ENCODE data around the gene HINT3. TPM values are rescaled to one million over a fixed set of nuclear protein-coding genes. Genes with fewer than 3 reads are reported as not detected.

The HINT3 gene
- polyA plus RNA-seq, 1 donor from 2014 or later: 72.2 TPM

- no peak overlapping the region for H3K4me3 ChIP-seq (ENCODE audit: low read length)
- no peaks in the 10 kb centered on the region for H4K20me1 ChIP-seq (ENCODE audit: insufficient read depth)
- no peak overlapping the region for H3K4me2 ChIP-seq (ENCODE audit: low read length)
- H3K9me3 ChIP-seq (ENCODE audit: low read length): no peaks in the 10 kb centered on the region
- H3F3A ChIP-seq (ENCODE audit: insufficient read depth, low read length, poor library complexity, severe bottlenecking): no peaks in the 10 kb centered on the region
- no peak overlapping the region for H3K9ac ChIP-seq (ENCODE audit: low read length)
- no peak overlapping the region for H2AFZ ChIP-seq (ENCODE audit: low read depth, low read length)
- H3K79me2 ChIP-seq (replicated peaks; ENCODE audit: insufficient read depth, low read length): no peaks in the 10 kb centered on the region
- no peak overlapping the region for H3K27ac ChIP-seq (ENCODE audit: low read length)
- TF ChIP-seq POLR2AphosphoS5 (IDR thresholded peaks at IDR 0.05): no peak
- TF ChIP-seq MXI1 (conservative IDR thresholded peaks at IDR 0.05; ENCODE audit: poor library complexity, severe bottlenecking): no peak
- no peak for TF ChIP-seq EP300 (conservative IDR thresholded peaks at IDR 0.05; ENCODE audit: poor library complexity, severe bottlenecking)
- no peak for TF ChIP-seq SMC3 (conservative IDR thresholded peaks at IDR 0.05; ENCODE audit: poor library complexity)
- H3K9me2 ChIP-seq (ENCODE audit: insufficient read depth, low read length): no peaks in the 10 kb centered on the region
- no peaks in the 10 kb centered on the region for H3K36me3 ChIP-seq (ENCODE audit: insufficient read depth, low read length)
- no peaks in the 10 kb centered on the region for H3K27me3 ChIP-seq (ENCODE audit: insufficient read depth, low read depth, low read length)
Measured at GRCh38 chr6:125940247-125941041, 16.1 kb upstream of the HINT3 start.

- no peaks in the 10 kb centered on the region for H4K20me1 ChIP-seq (ENCODE audit: insufficient read depth)
- TF ChIP-seq MXI1 (conservative IDR thresholded peaks at IDR 0.05; ENCODE audit: poor library complexity, severe bottlenecking) (no peak), CTCF (IDR thresholded peaks at IDR 0.05; ENCODE audit: poor library complexity, severe bottlenecking) (no peak), SMC3 (conservative IDR thresholded peaks at IDR 0.05; ENCODE audit: poor library complexity) (no peak), REST (IDR thresholded peaks at IDR 0.05; ENCODE audit: borderline replicate concordance) (no peak), RAD21 (conservative IDR thresholded peaks at IDR 0.05) (no peak), TAF1 (IDR thresholded peaks at IDR 0.05; ENCODE audit: low read depth) (no peak), EP300 (conservative IDR thresholded peaks at IDR 0.05; ENCODE audit: poor library complexity, severe bottlenecking) (no peak), POLR2AphosphoS5 (IDR thresholded peaks at IDR 0.05) (no peak), EZH2 (IDR thresholded peaks at IDR 0.05; ENCODE audit: borderline replicate concordance, insufficient read depth, low read length, poor library complexity, severe bottlenecking) (no peak)
Measured at GRCh38 chr6:125942672-125943527, 13.7 kb upstream of the HINT3 start.

More at GRCh38 chr6:125942672-125943527, 13.7 kb upstream of the HINT3 start:
- H3K9ac ChIP-seq (ENCODE audit: low read length): no peak overlapping the region
- no peaks in the 10 kb centered on the region for H3K36me3 ChIP-seq (ENCODE audit: insufficient read depth, low read length)
- no peaks in the 10 kb centered on the region for H3F3A ChIP-seq (ENCODE audit: insufficient read depth, low read length, poor library complexity, severe bottlenecking)
- no peak overlapping the region for H3K4me2 ChIP-seq (ENCODE audit: low read length)
- no peaks in the 10 kb centered on the region for H3K27me3 ChIP-seq (ENCODE audit: insufficient read depth, low read depth, low read length)
- H3K4me3 ChIP-seq (ENCODE audit: low read length): no peak overlapping the region
- H3K9me2 ChIP-seq (ENCODE audit: insufficient read depth, low read length): no peaks in the 10 kb centered on the region
- H2AFZ ChIP-seq (ENCODE audit: low read depth, low read length): no peak overlapping the region
- H3K9me3 ChIP-seq (ENCODE audit: low read length): no peaks in the 10 kb centered on the region
- no peak overlapping the region for H3K27ac ChIP-seq (ENCODE audit: low read length)
- no peaks in the 10 kb centered on the region for H3K79me2 ChIP-seq (replicated peaks; ENCODE audit: insufficient read depth, low read length)

All from neural cell (in vitro differentiated cells).